WTC11 (cell line): ENCODE measurements around the gene NEK6. TPM values are rescaled to one million over a fixed set of nuclear protein-coding genes. Genes with fewer than 3 reads are reported as not detected.

Source experiments
- ATAC-seq: fragments of 200-7000 bp; cut with Tn5 transposase; 2 replicates; pipeline ENCODE4 v1.10.0; 2021; ENCODE audit warnings: mild to moderate bottlenecking, moderate library complexity
- CTCF ChIA-PET: fragments of 300-600 bp; sonication (Branson Sonifier 250); formaldehyde crosslinking; loops from one replicate; lab custom pipeline; 2021; ENCODE audit warnings: antibody characterized with exemption; lab: Charles Lee
- POLR2A ChIA-PET: fragments of 350-600 bp; sonication (Branson Sonifier 250); formaldehyde crosslinking; loops from one replicate; lab custom pipeline; 2021; ENCODE audit warnings: antibody characterized with exemption; lab: Charles Lee
- DNase-seq: peaks from one replicate; pipeline ENCODE4 v3.0.0; 2021; ENCODE audit warnings: low spot score
- H3K27ac Mint-ChIP-seq: 2 replicates; pipeline ENCODE4 v1.8.0; 2021; ENCODE audit warnings: mixed read lengths
- H3K27me3 Mint-ChIP-seq: 2 replicates; pipeline ENCODE4 v1.8.0; 2021; ENCODE audit warnings: low read depth, mild to moderate bottlenecking, moderate library complexity, mixed read lengths
- H3K36me3 Mint-ChIP-seq: 2 replicates; pipeline ENCODE4 v1.8.0; 2021; ENCODE audit warnings: mixed read lengths
- H3K4me1 Mint-ChIP-seq: 2 replicates; pipeline ENCODE4 v1.8.0; 2022; ENCODE audit warnings: mixed read lengths
- H3K4me3 Mint-ChIP-seq: 2 replicates; pipeline ENCODE4 v1.8.0; 2021; ENCODE audit warnings: mild to moderate bottlenecking, moderate library complexity, mixed read lengths
- H3K9me3 Mint-ChIP-seq: 2 replicates; pipeline ENCODE4 v1.8.0; 2021; ENCODE audit warnings: mixed read lengths
- ATF6 ChIP-seq: sonication (generic); formaldehyde crosslinking; IDR thresholded peaks from 2 replicates; pipeline ENCODE4 v1.8.1; 2023; ENCODE audit warnings: mild to moderate bottlenecking, missing genetic modification reagents
- CREB1 ChIP-seq: sonication (generic); formaldehyde crosslinking; IDR thresholded peaks from 2 replicates; pipeline ENCODE4 v1.8.0; 2023; ENCODE audit warnings: mild to moderate bottlenecking, missing genetic modification reagents
- E2F1 ChIP-seq: sonication (generic); formaldehyde crosslinking; IDR thresholded peaks from 2 replicates; pipeline ENCODE4 v1.8.0; 2022; ENCODE audit warnings: mild to moderate bottlenecking, missing genetic modification reagents
- ELF4 ChIP-seq: sonication (generic); formaldehyde crosslinking; IDR thresholded peaks from 2 replicates; pipeline ENCODE4 v1.8.1; 2022; ENCODE audit warnings: low read depth, mild to moderate bottlenecking, moderate library complexity, missing genetic modification reagents
- ERG ChIP-seq: fragments of 250-450 bp; sonication (Bioruptor Pico); IDR thresholded peaks from 2 replicates; pipeline ENCODE4 v1.8.0; 2021; ENCODE audit warnings: mild to moderate bottlenecking
- NFATC4 ChIP-seq: fragments of 250-450 bp; sonication (Bioruptor Pico); IDR thresholded peaks from 2 replicates; pipeline ENCODE4 v1.9.0; 2021; ENCODE audit warnings: mild to moderate bottlenecking
- SMAD4 ChIP-seq: sonication (generic); formaldehyde crosslinking; IDR thresholded peaks from 2 replicates; pipeline ENCODE4 v1.8.0; 2022; ENCODE audit warnings: mild to moderate bottlenecking, missing genetic modification reagents
- SOX15 ChIP-seq: fragments of 250-450 bp; sonication (Bioruptor Pico); IDR thresholded peaks from 2 replicates; pipeline ENCODE4 v1.9.0; 2021; ENCODE audit warnings: mild to moderate bottlenecking
- TCF7 ChIP-seq: sonication (generic); formaldehyde crosslinking; IDR thresholded peaks from 2 replicates; pipeline ENCODE4 v1.8.0; 2022; ENCODE audit warnings: mild to moderate bottlenecking, low read depth, missing genetic modification reagents, moderate library complexity
- ZNF317 ChIP-seq: sonication (generic); formaldehyde crosslinking; IDR thresholded peaks from 2 replicates; pipeline ENCODE4 v1.8.1; 2023; ENCODE audit warnings: low read depth, mild to moderate bottlenecking, moderate library complexity, missing genetic modification reagents, borderline replicate concordance
- ZNF416 ChIP-seq: fragments of 250-450 bp; sonication (Bioruptor Pico); IDR thresholded peaks from 2 replicates; pipeline ENCODE4 v1.9.0; 2021; ENCODE audit warnings: mild to moderate bottlenecking, inconsistent platforms
- ZNF512 ChIP-seq: sonication (generic); formaldehyde crosslinking; IDR thresholded peaks from 2 replicates; pipeline ENCODE4 v1.8.1; 2022; ENCODE audit warnings: missing genetic modification reagents, borderline replicate concordance
- total RNA-seq: library from RNA; stranded (reverse); gene quantifications from 3 replicates; pipeline ENCODE4 v1.2.3, GENCODE V29; 2021
- TF ChIP-seq, protein P1 (sequence below): sonication (generic); formaldehyde crosslinking; IDR thresholded peaks from 2 replicates; pipeline ENCODE4 v1.8.0; 2023; ENCODE audit warnings: mild to moderate bottlenecking, missing genetic modification reagents
- TF ChIP-seq, protein P2 (sequence below): fragments of 250-450 bp; sonication (Bioruptor Pico); IDR thresholded peaks from 2 replicates; pipeline ENCODE4 v1.9.0; 2021; ENCODE audit warnings: mild to moderate bottlenecking, borderline replicate concordance
- TF ChIP-seq, protein P3 (sequence below): sonication (generic); formaldehyde crosslinking; IDR thresholded peaks from 2 replicates; pipeline ENCODE4 v1.8.1; 2022; ENCODE audit warnings: low read depth, missing genetic modification reagents, borderline replicate concordance

NEK6 gene
- total RNA-seq, 1 experiment from 2014 or later, result 23.0 TPM

- H3K27me3 Mint-ChIP-seq, result no peaks in the 10 kb centered on the region
- no peak for DNase-seq
- TF ChIP-seq TCF7, result no peak
- TF ChIP-seq, all 79 proteins: peak for 0
- ATAC-seq, result no peak
- no peak overlapping the region for H3K27ac Mint-ChIP-seq
- H3K36me3 Mint-ChIP-seq, result no peaks in the 10 kb centered on the region
- ChIA-PET CTCF (interaction anchor here (0.8 kb wide), 1 partner anchor 13 kb away, joined by 3 read pairs; no protein-coding TSS in a partner anchor), POLR2A (no interaction called here)
- no peaks in the 10 kb centered on the region for H3K4me1 Mint-ChIP-seq
- no peak overlapping the region for H3K4me3 Mint-ChIP-seq
- H3K9me3 Mint-ChIP-seq, result no peaks in the 10 kb centered on the region
Observed at GRCh38 chr9:124329206-124329792, 71.5 kb downstream of the NEK6 start.

DNA sequence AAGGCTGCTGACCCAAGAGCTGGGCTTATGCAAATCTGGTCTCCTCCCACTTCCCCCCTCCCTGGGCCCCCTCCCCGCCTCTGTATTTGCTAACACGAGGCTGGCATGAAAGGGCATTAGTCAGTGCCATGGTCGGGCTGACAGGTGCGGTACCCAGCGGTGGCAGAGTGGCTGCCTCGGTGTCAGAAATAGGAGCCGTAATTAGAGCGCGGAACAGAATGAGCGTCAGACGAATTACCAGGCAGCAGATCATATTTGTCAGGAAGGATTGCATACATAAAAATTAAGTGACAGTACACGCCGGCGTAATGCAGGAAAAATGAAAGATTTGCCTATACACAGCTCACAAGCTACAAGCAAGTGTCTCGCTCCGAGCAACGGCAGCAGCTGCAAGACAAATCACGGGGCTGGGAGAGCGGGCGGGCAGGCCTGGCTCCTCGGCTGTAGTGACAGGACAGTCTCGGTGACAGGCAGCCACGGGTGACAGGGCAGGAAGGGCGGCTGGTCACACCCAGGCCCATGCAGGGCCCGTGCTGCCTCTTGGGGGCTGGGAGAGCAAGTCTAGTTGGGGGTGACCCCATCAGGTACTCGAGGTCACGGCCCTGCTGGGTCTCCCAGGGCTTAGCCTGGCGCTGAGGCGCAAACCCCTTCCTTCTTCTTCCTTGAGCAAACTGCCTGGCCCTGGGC is 72.4 kb downstream of the NEK6 start:
- no peaks in the 10 kb centered on the region for H3K9me3 Mint-ChIP-seq
- ATAC-seq (no peak), DNase-seq (no peak)
- ChIA-PET CTCF (interaction anchor here (1.0 kb wide), 1 partner anchor 9 kb away, joined by 3 read pairs; no protein-coding TSS in a partner anchor), POLR2A (no interaction called here)
- no peak overlapping the region for H3K27ac Mint-ChIP-seq
- no peak overlapping the region for H3K4me3 Mint-ChIP-seq
- TF ChIP-seq SMAD4, result no peak
- no peak for TF ChIP-seq SOX15 (CRISPR knock-in tag)
- no peak for TF ChIP-seq E2F1 (CRISPR knock-in tag)
- TF ChIP-seq ELF4 (CRISPR knock-in tag), result no peak
- no peak for TF ChIP-seq ZNF416 (CRISPR knock-in tag)
- TF ChIP-seq, protein P1, sequence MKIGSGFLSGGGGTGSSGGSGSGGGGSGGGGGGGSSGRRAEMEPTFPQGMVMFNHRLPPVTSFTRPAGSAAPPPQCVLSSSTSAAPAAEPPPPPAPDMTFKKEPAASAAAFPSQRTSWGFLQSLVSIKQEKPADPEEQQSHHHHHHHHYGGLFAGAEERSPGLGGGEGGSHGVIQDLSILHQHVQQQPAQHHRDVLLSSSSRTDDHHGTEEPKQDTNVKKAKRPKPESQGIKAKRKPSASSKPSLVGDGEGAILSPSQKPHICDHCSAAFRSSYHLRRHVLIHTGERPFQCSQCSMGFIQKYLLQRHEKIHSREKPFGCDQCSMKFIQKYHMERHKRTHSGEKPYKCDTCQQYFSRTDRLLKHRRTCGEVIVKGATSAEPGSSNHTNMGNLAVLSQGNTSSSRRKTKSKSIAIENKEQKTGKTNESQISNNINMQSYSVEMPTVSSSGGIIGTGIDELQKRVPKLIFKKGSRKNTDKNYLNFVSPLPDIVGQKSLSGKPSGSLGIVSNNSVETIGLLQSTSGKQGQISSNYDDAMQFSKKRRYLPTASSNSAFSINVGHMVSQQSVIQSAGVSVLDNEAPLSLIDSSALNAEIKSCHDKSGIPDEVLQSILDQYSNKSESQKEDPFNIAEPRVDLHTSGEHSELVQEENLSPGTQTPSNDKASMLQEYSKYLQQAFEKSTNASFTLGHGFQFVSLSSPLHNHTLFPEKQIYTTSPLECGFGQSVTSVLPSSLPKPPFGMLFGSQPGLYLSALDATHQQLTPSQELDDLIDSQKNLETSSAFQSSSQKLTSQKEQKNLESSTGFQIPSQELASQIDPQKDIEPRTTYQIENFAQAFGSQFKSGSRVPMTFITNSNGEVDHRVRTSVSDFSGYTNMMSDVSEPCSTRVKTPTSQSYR, result no peak
- no peak for TF ChIP-seq ATF6
- TF ChIP-seq ZNF512 (CRISPR knock-in tag), result no peak
- no peak for TF ChIP-seq ZNF317 (CRISPR knock-in tag)
- H3K27me3 Mint-ChIP-seq, result no peaks in the 10 kb centered on the region
- H3K36me3 Mint-ChIP-seq, result no peaks in the 10 kb centered on the region
- H3K4me1 Mint-ChIP-seq, result no peaks in the 10 kb centered on the region

DNA sequence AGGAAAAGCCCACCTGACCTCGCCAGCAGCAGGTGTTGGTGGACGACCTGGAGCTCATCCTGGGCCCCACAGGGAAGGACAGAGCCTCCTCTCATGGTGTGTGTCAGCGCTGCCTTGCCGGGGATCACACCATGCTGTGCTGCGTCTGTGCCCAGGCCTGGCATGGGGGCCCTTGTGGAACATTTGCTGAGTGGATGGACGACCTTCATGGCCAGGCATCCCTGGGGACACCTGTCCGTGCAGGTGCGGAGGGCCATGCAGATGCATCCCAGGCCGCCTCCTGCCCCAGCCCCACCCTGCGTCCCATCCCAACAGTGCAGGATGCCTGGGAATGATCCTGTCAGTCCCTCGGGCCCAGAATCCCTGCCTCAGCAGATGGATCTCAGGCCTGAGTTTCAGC is 73.8 kb downstream of the NEK6 start:
- Mint-ChIP-seq H3K4me1 (no peaks in the 10 kb centered on the region), H3K4me3 (no peak overlapping the region), H3K36me3 (no peaks in the 10 kb centered on the region), H3K9me3 (no peaks in the 10 kb centered on the region), H3K27me3 (no peaks in the 10 kb centered on the region), H3K27ac (peak overlapping the region; percentile 83)
- ChIA-PET POLR2A (no interaction called here), CTCF (interaction anchor here (0.9 to 1.5 kb wide), 4 partner anchors 11 to 932 kb away, joined by 3 to 4 read pairs (median 4); no protein-coding TSS in a partner anchor)
- DNase-seq (no peak), ATAC-seq (no peak)
- no peak for TF ChIP-seq CREB1
- TF ChIP-seq, protein P2, sequence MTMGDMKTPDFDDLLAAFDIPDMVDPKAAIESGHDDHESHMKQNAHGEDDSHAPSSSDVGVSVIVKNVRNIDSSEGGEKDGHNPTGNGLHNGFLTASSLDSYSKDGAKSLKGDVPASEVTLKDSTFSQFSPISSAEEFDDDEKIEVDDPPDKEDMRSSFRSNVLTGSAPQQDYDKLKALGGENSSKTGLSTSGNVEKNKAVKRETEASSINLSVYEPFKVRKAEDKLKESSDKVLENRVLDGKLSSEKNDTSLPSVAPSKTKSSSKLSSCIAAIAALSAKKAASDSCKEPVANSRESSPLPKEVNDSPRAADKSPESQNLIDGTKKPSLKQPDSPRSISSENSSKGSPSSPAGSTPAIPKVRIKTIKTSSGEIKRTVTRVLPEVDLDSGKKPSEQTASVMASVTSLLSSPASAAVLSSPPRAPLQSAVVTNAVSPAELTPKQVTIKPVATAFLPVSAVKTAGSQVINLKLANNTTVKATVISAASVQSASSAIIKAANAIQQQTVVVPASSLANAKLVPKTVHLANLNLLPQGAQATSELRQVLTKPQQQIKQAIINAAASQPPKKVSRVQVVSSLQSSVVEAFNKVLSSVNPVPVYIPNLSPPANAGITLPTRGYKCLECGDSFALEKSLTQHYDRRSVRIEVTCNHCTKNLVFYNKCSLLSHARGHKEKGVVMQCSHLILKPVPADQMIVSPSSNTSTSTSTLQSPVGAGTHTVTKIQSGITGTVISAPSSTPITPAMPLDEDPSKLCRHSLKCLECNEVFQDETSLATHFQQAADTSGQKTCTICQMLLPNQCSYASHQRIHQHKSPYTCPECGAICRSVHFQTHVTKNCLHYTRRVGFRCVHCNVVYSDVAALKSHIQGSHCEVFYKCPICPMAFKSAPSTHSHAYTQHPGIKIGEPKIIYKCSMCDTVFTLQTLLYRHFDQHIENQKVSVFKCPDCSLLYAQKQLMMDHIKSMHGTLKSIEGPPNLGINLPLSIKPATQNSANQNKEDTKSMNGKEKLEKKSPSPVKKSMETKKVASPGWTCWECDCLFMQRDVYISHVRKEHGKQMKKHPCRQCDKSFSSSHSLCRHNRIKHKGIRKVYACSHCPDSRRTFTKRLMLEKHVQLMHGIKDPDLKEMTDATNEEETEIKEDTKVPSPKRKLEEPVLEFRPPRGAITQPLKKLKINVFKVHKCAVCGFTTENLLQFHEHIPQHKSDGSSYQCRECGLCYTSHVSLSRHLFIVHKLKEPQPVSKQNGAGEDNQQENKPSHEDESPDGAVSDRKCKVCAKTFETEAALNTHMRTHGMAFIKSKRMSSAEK (CRISPR knock-in tag), result no peak
- no peak for TF ChIP-seq ERG
- TF ChIP-seq, protein P3, sequence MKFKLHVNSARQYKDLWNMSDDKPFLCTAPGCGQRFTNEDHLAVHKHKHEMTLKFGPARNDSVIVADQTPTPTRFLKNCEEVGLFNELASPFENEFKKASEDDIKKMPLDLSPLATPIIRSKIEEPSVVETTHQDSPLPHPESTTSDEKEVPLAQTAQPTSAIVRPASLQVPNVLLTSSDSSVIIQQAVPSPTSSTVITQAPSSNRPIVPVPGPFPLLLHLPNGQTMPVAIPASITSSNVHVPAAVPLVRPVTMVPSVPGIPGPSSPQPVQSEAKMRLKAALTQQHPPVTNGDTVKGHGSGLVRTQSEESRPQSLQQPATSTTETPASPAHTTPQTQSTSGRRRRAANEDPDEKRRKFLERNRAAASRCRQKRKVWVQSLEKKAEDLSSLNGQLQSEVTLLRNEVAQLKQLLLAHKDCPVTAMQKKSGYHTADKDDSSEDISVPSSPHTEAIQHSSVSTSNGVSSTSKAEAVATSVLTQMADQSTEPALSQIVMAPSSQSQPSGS (CRISPR knock-in tag), result no peak
- no peak for TF ChIP-seq NFATC4 (CRISPR knock-in tag)
